GM23248 (cell line): ENCODE results near the gene NOC2L.

Experiments used
- EZH2 ChIP-seq: fragments of 200-600 bp; sonication (generic); IDR thresholded peaks from 2 replicates; pipeline ENCODE4 v1.6.1; 2018; ENCODE audit warnings: antibody characterized with exemption, mild to moderate bottlenecking; ENCODE audit not compliant: insufficient read depth, poor library complexity, severe bottlenecking
- EZH2phosphoT487 ChIP-seq: fragments of 200-600 bp; sonication (generic); IDR thresholded peaks from 2 replicates; pipeline ENCODE4 v1.6.1; 2018; ENCODE audit warnings: antibody characterized with exemption, moderate library complexity, mild to moderate bottlenecking, low read depth; ENCODE audit not compliant: insufficient read depth

DNA sequence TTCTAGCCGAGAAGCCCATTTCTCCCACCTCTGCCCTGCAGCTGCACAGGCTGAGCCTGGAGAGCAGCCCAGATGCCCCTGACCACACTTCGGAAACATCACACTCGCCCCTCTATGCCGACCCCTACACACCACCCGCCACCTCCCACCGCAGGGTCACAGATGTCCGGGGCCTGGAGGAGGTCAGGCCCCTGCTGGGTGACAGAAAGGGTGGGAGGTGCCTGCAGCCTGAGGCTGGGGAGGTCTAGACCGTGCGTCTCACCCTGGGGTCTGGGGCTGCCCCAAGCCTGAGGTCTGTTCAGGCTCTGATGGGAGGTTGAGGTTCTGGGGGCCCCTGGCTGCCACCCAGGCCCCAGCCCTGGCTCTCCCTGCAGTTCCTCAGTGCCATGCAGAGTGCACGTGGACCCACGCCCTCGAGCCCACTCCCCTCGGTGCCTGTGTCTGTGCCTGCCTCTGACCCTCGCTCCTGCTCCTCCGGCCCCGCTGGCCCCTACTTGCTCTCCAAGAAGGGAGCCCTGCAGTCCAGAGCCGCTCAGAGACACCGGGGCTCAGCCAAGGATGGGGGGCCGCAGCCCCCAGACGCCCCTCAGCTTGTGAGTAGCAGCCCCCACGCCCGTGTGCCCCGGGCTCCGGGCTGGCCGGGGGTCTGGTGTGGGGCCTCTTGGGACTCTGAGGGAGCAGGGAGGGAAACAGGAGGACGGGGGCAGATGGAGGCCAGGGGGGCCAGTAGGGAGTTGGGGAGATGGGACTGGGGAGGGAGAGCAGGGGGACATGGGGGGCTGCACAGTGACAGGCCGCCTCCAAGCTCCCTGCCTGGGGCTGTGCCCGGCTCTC lies 14.6 kb upstream of the NOC2L start:
- TF ChIP-seq EZH2phosphoT487 (no peak), EZH2 (no peak)
